Endodermal cell (in vitro differentiated cells): Measurements from ENCODE around the gene ARHGAP31. TPM values are rescaled to one million over a fixed set of nuclear protein-coding genes. Genes with fewer than 3 reads are reported as not detected.
A peak's percentile ranks its signal among the peaks of the same experiment; 100 is the strongest.

Experiments used
- DNase-seq: peaks from one replicate; pipeline ENCODE4 v3.0.0-alpha.2; 2017
- H3K27ac ChIP-seq: 2 replicates; pipeline ENCODE4 v1.5.1; 2013; ENCODE audit warnings: mild to moderate bottlenecking, low read depth, low read length, moderate library complexity
- H3K27me3 ChIP-seq: 2 replicates; pipeline ENCODE4 v1.6.1; 2013; ENCODE audit warnings: mild to moderate bottlenecking, low read length, moderate library complexity; ENCODE audit not compliant: insufficient read depth, control insufficient read depth, poor library complexity, severe bottlenecking
- H3K36me3 ChIP-seq: 2 replicates; pipeline ENCODE4 v1.7.0; 2013; ENCODE audit warnings: mild to moderate bottlenecking, low read length, moderate library complexity; ENCODE audit not compliant: control insufficient read depth, insufficient read depth
- H3K4me1 ChIP-seq: one replicate; pipeline ENCODE4 v1.7.0; 2013; ENCODE audit warnings: low read length; ENCODE audit not compliant: control insufficient read depth, insufficient read depth
- H3K4me3 ChIP-seq: 2 replicates; pipeline ENCODE4 v1.5.1; 2013; ENCODE audit warnings: mild to moderate bottlenecking, low read length, moderate library complexity
- H3K9ac ChIP-seq: 2 replicates; pipeline ENCODE4 v1.6.1; 2013; ENCODE audit warnings: mild to moderate bottlenecking, low read length, moderate library complexity; ENCODE audit not compliant: poor library complexity, severe bottlenecking; ENCODE audit errors: extremely low read depth
- H3K9me3 ChIP-seq: 2 replicates; pipeline ENCODE4 v1.6.1; 2013; ENCODE audit warnings: mild to moderate bottlenecking, low read length, moderate library complexity; ENCODE audit not compliant: control insufficient read depth
- H3K27ac Mint-ChIP-seq: 2 replicates; pipeline ENCODE4 v1.8.0; 2020; ENCODE audit warnings: mixed read lengths
- H3K27me3 Mint-ChIP-seq: 2 replicates; pipeline ENCODE4 v1.8.0; 2021; ENCODE audit warnings: mild to moderate bottlenecking, mixed read lengths; ENCODE audit not compliant: insufficient read depth
- H3K36me3 Mint-ChIP-seq: 2 replicates; pipeline ENCODE4 v1.8.0; 2020; ENCODE audit warnings: low read depth, mixed read lengths
- H3K4me1 Mint-ChIP-seq: 2 replicates; pipeline ENCODE4 v1.8.0; 2020; ENCODE audit warnings: mixed read lengths
- H3K4me3 Mint-ChIP-seq: 2 replicates; pipeline ENCODE4 v1.8.0; 2020; ENCODE audit warnings: mild to moderate bottlenecking, moderate library complexity, mixed read lengths
- H3K9me3 Mint-ChIP-seq: 2 replicates; pipeline ENCODE4 v1.8.0; 2020; ENCODE audit warnings: mild to moderate bottlenecking, mixed read lengths
- CTCF ChIP-seq: fragments of 200-600 bp; sonication (generic); conservative IDR thresholded peaks from 2 replicates; pipeline ENCODE4 v1.5.0; 2021; ENCODE audit warnings: antibody characterized with exemption, mild to moderate bottlenecking
- WGBS, 2 experiments: methylation state at CpG; one replicate each; pipeline versions ENCODE4 v1.1.5 to v1.1.7; 2013; ENCODE audit warnings: missing lambda C conversion rate in 2 of 2, mixed read lengths in 1 of 2; ENCODE audit not compliant: insufficient coverage in 1 of 2, insufficient read length in 1 of 2; 5-methylcytosine and 5-hydroxymethylcytosine counted together
- total RNA-seq, 2 donors: library from RNA; stranded (reverse); fragmentation: NEBNext Ultra II Directional in 1 of 2; extraction: Animal tissue kit (Norgen Biotek cat#: 25700) in 1 of 2; gene quantifications; 2 replicates in 1 of 2; 3 replicates in 1 of 2; pipeline ENCODE4 v1.2.1, GENCODE V29; 2021

ARHGAP31 gene
- total RNA-seq, 2 donors from 2014 or later: 2.2 to 2.3 TPM

- no peak overlapping the region for H3K4me3 Mint-ChIP-seq
- H3K9me3 Mint-ChIP-seq: peaks cover 14% of the 10 kb centered on the region
- Histone ChIP-seq H3K27ac (no peak overlapping the region), H3K9ac (no peak overlapping the region), H3K9me3 (no peaks in the 10 kb centered on the region), H3K4me3 (no peak overlapping the region), H3K36me3 (no peaks in the 10 kb centered on the region), H3K4me1 (no peaks in the 10 kb centered on the region), H3K27me3 (no peaks in the 10 kb centered on the region)
- H3K27ac Mint-ChIP-seq: no peak overlapping the region
- no peaks in the 10 kb centered on the region for H3K36me3 Mint-ChIP-seq
- no peaks in the 10 kb centered on the region for H3K27me3 Mint-ChIP-seq
- no peak for TF ChIP-seq CTCF
- peaks cover 11% of the 10 kb centered on the region for H3K4me1 Mint-ChIP-seq
- DNase-seq: no peak
- 52 to 86% methylated on average over 3 to 5 of the region's 5 CpGs for WGBS, 2 experiments
These were observed 17.5 kb upstream of the ARHGAP31 start for GRCh38 chr3:119276680-119277079.

DNA sequence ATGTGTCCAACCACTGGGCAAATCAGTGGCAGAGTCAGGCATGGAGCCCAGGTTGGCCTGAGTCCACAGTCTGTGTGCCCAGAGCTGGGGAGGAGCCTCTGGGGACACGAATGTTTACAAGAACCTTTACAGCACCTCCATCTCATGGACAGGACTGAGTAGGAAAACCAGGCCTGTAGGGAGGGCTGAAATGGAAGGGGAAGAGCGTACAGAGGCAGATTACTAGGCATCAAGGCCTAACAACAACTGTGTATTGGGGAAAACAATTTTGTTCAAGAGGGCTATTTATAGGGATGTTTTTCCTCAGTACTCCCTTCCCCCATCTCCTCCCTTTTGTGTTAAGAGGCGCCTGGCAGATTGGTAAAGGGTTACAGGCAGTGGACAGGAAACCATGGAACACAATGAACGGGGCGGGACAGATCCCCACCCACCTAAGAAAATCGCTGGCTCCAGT lies 15.1 kb upstream of the ARHGAP31 start:
- 33 to 80% methylated on average over 1 to 6 of the region's 6 CpGs for WGBS, 2 experiments
- H3K27ac Mint-ChIP-seq: peak overlapping the region; percentile 46

DNA sequence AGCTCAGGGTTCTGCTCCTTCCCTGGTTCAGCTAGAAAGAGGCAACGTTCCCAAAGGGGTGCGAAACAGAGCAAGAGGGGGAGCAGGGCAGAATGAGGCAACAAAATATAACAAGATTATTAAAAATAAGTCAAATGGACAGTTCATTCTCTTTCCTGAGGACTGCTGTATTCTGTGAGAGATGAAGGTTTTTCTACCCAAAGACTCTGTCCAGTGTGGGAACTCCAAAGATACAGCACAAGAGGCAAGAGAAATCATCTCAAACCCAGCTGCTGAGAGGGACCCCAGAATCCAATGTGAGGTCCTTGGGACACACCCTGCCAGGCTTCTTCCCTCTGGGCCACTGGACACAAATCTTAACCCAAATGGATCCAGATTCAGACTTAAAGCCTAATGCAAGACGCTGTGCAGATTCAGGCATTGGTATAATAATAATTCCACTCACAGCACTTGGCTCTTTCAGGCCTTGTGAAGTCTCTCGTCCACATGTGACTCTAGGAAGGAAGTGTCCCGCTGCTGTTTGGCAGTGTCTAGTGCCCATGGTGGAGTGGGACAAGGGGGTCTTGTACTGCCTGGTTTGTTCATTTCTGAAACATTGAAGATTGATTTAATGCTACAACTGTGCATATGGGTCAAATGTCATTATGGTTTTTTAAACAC lies 14.5 kb upstream of the ARHGAP31 start:
- no peak overlapping the region for H3K9ac ChIP-seq
- no peak overlapping the region for H3K27ac ChIP-seq
- H3K4me1 ChIP-seq: no peaks in the 10 kb centered on the region
- no peaks in the 10 kb centered on the region for H3K36me3 ChIP-seq
- Mint-ChIP-seq H3K27me3 (no peaks in the 10 kb centered on the region), H3K27ac (no peak overlapping the region), H3K4me1 (peaks cover 11% of the 10 kb centered on the region), H3K4me3 (no peak overlapping the region), H3K36me3 (peaks cover 5% of the 10 kb centered on the region), H3K9me3 (peaks cover 30% of the 10 kb centered on the region)
- TF ChIP-seq CTCF: no peak
- DNase-seq: no peak
- no peak overlapping the region for H3K4me3 ChIP-seq
- no peaks in the 10 kb centered on the region for H3K27me3 ChIP-seq
- H3K9me3 ChIP-seq: peaks cover 9% of the 10 kb centered on the region
- WGBS, 2 experiments: 93% methylated on average over 5 of the region's 5 CpGs; no CpG with 5 or more reads in 1 of the 2 experiments

More for the DNA sequence above, 15.1 kb upstream of the ARHGAP31 start:
- no peaks in the 10 kb centered on the region for H3K27me3 ChIP-seq
- no peak overlapping the region for H3K4me3 Mint-ChIP-seq
- H3K9me3 Mint-ChIP-seq: peaks cover 30% of the 10 kb centered on the region
- no peak overlapping the region for H3K4me3 ChIP-seq
- peaks cover 5% of the 10 kb centered on the region for H3K36me3 Mint-ChIP-seq
- H3K27me3 Mint-ChIP-seq: no peaks in the 10 kb centered on the region
- H3K27ac ChIP-seq: peak overlapping the region; percentile 8
- peaks cover 11% of the 10 kb centered on the region for H3K4me1 Mint-ChIP-seq
- no peaks in the 10 kb centered on the region for H3K4me1 ChIP-seq
- peaks cover 9% of the 10 kb centered on the region for H3K9me3 ChIP-seq
- no peak overlapping the region for H3K9ac ChIP-seq
- H3K36me3 ChIP-seq: no peaks in the 10 kb centered on the region
- DNase-seq: peak; percentile 39
- no peak for TF ChIP-seq CTCF
